HG03342 (cell line): ENCODE results near the gene DDN.

Experiments
- ATAC-seq: cut with Tn5 transposase; IDR thresholded peaks from one replicate; pipeline ENCODE4 v1.9.1; 2021; ENCODE audit warnings: mild to moderate bottlenecking, moderate library complexity; ENCODE audit not compliant: unreplicated experiment

The DDN gene

GRCh38 chr12:48999371-49000131, at the start of gene DDN:
Gene DDN, minus strand, starts transcription at chr12:48999375. Its CDS starts 88 bp downstream, at chr12:48999287.
- peak; percentile 35 for ATAC-seq

- ATAC-seq = no peak
These were observed 49.8 kb upstream of the DDN start for GRCh38 chr12:49048953-49049352.

- ATAC-seq = no peak
These were observed 47.1 kb upstream of the DDN start for GRCh38 chr12:49046129-49046895.

- no peak for ATAC-seq
These were observed 45.5 kb upstream of the DDN start for GRCh38 chr12:49044660-49045059.

- no peak for ATAC-seq
These were observed 44.7 kb upstream of the DDN start for GRCh38 chr12:49043856-49044258.

GRCh38 chr12:49043241-49043640, 44.1 kb upstream of the DDN start:
- ATAC-seq = no peak

- ATAC-seq = no peak
These were observed 42.8 kb upstream of the DDN start for GRCh38 chr12:49041881-49042484.

- ATAC-seq = no peak
These were observed 42.1 kb upstream of the DDN start for GRCh38 chr12:49041036-49041880.

- ATAC-seq = no peak
These were observed 41.2 kb upstream of the DDN start for GRCh38 chr12:49040364-49040855.

GRCh38 chr12:49039421-49040363, 40.5 kb upstream of the DDN start:
- no peak for ATAC-seq

GRCh38 chr12:49038291-49038955, 39.2 kb upstream of the DDN start:
- ATAC-seq = no peak

- ATAC-seq = no peak
These were observed 38.7 kb upstream of the DDN start for GRCh38 chr12:49037947-49038237.

- ATAC-seq = no peak
These were observed 38.2 kb upstream of the DDN start for GRCh38 chr12:49037111-49037946.

GRCh38 chr12:49036029-49036428, 36.9 kb upstream of the DDN start:
- no peak for ATAC-seq

GRCh38 chr12:49034286-49034622, 35.1 kb upstream of the DDN start:
- ATAC-seq = no peak

GRCh38 chr12:49033611-49034285, 34.6 kb upstream of the DDN start:
- ATAC-seq = no peak

- ATAC-seq = no peak
These were observed 33.7 kb upstream of the DDN start for GRCh38 chr12:49032679-49033447.
